HEK293 (cell line): ENCODE results near the gene FRMD5.

Source experiments
- BCL11A ChIP-seq: fragments of 450-650 bp; formaldehyde crosslinking; IDR thresholded peaks from 2 replicates; pipeline ENCODE4 v1.5.1; 2016; ENCODE audit warnings: low read depth, missing biosample characterization, missing genetic modification characterization
- CTCF ChIP-seq: fragments of 450-650 bp; formaldehyde crosslinking; IDR thresholded peaks from 2 replicates; pipeline ENCODE4 v1.5.1; 2016; ENCODE audit warnings: missing biosample characterization, missing genetic modification characterization
- OVOL3 ChIP-seq: fragments of 450-650 bp; formaldehyde crosslinking; IDR thresholded peaks from 2 replicates; pipeline ENCODE4 v1.5.1; 2016; ENCODE audit warnings: missing biosample characterization, missing genetic modification characterization
- ZNF707 ChIP-seq: fragments of 450-650 bp; formaldehyde crosslinking; IDR thresholded peaks from 2 replicates; pipeline ENCODE4 v1.5.1; 2016; ENCODE audit warnings: missing biosample characterization, missing genetic modification characterization
- ZXDB ChIP-seq: fragments of 450-650 bp; formaldehyde crosslinking; IDR thresholded peaks from 2 replicates; pipeline ENCODE4 v1.5.1; 2016; ENCODE audit warnings: missing biosample characterization, missing genetic modification characterization
- TF ChIP-seq, protein P1 (sequence below): fragments of 450-650 bp; formaldehyde crosslinking; IDR thresholded peaks from 2 replicates; pipeline ENCODE4 v1.5.1; 2016; ENCODE audit warnings: missing biosample characterization, missing genetic modification characterization
- TF ChIP-seq, protein P2 (sequence below): fragments of 450-650 bp; formaldehyde crosslinking; IDR thresholded peaks from 2 replicates; pipeline ENCODE4 v1.5.1; 2016; ENCODE audit warnings: missing biosample characterization, missing genetic modification characterization
- TF ChIP-seq, protein P3 (sequence below): fragments of 450-650 bp; formaldehyde crosslinking; IDR thresholded peaks from 2 replicates; pipeline ENCODE4 v1.5.1; 2016; ENCODE audit warnings: missing biosample characterization, missing genetic modification characterization

DNA sequence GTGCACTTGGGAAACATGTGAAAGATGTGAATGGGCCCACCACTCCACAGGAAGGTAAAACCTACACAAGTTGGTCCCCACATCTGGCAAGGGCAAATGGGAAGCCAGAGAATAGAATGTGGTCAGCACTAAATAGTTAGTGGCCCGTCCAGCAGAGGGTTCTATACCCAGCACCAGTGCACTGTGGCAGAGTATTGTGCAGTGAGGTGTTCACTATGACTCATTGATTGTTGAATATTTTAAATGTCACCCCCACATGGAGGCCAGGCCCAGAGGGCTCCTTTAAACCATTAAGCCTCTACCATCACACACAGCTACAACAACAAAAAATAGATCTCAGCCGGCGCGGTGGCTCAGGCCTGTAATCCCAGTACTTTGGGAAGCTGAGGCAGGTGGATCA is 11.7 kb downstream of the FRMD5 start:
- no peak for TF ChIP-seq ZXDB (tag by site-specific recombination)
- TF ChIP-seq, protein P1, sequence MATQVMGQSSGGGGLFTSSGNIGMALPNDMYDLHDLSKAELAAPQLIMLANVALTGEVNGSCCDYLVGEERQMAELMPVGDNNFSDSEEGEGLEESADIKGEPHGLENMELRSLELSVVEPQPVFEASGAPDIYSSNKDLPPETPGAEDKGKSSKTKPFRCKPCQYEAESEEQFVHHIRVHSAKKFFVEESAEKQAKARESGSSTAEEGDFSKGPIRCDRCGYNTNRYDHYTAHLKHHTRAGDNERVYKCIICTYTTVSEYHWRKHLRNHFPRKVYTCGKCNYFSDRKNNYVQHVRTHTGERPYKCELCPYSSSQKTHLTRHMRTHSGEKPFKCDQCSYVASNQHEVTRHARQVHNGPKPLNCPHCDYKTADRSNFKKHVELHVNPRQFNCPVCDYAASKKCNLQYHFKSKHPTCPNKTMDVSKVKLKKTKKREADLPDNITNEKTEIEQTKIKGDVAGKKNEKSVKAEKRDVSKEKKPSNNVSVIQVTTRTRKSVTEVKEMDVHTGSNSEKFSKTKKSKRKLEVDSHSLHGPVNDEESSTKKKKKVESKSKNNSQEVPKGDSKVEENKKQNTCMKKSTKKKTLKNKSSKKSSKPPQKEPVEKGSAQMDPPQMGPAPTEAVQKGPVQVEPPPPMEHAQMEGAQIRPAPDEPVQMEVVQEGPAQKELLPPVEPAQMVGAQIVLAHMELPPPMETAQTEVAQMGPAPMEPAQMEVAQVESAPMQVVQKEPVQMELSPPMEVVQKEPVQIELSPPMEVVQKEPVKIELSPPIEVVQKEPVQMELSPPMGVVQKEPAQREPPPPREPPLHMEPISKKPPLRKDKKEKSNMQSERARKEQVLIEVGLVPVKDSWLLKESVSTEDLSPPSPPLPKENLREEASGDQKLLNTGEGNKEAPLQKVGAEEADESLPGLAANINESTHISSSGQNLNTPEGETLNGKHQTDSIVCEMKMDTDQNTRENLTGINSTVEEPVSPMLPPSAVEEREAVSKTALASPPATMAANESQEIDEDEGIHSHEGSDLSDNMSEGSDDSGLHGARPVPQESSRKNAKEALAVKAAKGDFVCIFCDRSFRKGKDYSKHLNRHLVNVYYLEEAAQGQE, result no peak
- no peak for TF ChIP-seq CTCF (tag by site-specific recombination)
- no peak for TF ChIP-seq BCL11A
- TF ChIP-seq, protein P2, sequence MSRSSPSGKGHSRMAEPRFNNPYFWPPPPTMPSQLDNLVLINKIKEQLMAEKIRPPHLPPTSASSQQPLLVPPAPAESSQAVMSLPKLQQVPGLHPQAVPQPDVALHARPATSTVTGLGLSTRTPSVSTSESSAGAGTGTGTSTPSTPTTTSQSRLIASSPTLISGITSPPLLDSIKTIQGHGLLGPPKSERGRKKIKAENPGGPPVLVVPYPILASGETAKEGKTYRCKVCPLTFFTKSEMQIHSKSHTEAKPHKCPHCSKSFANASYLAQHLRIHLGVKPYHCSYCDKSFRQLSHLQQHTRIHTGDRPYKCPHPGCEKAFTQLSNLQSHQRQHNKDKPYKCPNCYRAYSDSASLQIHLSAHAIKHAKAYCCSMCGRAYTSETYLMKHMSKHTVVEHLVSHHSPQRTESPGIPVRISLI, result no peak
- TF ChIP-seq OVOL3 (tag by site-specific recombination), result no peak
- TF ChIP-seq, protein P3, sequence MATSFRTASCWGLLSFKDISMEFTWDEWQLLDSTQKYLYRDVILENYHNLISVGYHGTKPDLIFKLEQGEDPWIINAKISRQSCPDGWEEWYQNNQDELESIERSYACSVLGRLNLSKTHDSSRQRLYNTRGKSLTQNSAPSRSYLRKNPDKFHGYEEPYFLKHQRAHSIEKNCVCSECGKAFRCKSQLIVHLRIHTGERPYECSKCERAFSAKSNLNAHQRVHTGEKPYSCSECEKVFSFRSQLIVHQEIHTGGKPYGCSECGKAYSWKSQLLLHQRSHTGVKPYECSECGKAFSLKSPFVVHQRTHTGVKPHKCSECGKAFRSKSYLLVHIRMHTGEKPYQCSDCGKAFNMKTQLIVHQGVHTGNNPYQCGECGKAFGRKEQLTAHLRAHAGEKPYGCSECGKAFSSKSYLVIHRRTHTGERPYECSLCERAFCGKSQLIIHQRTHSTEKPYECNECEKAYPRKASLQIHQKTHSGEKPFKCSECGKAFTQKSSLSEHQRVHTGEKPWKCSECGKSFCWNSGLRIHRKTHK (tag by site-specific recombination), result no peak
- TF ChIP-seq ZNF707 (tag by site-specific recombination), result no peak
